GM19240 (cell line): ENCODE measurements around the gene STK36.

Experiments
- DNase-seq: peaks from one replicate; pipeline ENCODE4 v3.0.0; 2011; ENCODE audit warnings: low spot score; ENCODE audit not compliant: insufficient read length

STK36 gene, protein sequence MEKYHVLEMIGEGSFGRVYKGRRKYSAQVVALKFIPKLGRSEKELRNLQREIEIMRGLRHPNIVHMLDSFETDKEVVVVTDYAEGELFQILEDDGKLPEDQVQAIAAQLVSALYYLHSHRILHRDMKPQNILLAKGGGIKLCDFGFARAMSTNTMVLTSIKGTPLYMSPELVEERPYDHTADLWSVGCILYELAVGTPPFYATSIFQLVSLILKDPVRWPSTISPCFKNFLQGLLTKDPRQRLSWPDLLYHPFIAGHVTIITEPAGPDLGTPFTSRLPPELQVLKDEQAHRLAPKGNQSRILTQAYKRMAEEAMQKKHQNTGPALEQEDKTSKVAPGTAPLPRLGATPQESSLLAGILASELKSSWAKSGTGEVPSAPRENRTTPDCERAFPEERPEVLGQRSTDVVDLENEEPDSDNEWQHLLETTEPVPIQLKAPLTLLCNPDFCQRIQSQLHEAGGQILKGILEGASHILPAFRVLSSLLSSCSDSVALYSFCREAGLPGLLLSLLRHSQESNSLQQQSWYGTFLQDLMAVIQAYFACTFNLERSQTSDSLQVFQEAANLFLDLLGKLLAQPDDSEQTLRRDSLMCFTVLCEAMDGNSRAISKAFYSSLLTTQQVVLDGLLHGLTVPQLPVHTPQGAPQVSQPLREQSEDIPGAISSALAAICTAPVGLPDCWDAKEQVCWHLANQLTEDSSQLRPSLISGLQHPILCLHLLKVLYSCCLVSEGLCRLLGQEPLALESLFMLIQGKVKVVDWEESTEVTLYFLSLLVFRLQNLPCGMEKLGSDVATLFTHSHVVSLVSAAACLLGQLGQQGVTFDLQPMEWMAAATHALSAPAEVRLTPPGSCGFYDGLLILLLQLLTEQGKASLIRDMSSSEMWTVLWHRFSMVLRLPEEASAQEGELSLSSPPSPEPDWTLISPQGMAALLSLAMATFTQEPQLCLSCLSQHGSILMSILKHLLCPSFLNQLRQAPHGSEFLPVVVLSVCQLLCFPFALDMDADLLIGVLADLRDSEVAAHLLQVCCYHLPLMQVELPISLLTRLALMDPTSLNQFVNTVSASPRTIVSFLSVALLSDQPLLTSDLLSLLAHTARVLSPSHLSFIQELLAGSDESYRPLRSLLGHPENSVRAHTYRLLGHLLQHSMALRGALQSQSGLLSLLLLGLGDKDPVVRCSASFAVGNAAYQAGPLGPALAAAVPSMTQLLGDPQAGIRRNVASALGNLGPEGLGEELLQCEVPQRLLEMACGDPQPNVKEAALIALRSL (N-terminal part only)

DNA sequence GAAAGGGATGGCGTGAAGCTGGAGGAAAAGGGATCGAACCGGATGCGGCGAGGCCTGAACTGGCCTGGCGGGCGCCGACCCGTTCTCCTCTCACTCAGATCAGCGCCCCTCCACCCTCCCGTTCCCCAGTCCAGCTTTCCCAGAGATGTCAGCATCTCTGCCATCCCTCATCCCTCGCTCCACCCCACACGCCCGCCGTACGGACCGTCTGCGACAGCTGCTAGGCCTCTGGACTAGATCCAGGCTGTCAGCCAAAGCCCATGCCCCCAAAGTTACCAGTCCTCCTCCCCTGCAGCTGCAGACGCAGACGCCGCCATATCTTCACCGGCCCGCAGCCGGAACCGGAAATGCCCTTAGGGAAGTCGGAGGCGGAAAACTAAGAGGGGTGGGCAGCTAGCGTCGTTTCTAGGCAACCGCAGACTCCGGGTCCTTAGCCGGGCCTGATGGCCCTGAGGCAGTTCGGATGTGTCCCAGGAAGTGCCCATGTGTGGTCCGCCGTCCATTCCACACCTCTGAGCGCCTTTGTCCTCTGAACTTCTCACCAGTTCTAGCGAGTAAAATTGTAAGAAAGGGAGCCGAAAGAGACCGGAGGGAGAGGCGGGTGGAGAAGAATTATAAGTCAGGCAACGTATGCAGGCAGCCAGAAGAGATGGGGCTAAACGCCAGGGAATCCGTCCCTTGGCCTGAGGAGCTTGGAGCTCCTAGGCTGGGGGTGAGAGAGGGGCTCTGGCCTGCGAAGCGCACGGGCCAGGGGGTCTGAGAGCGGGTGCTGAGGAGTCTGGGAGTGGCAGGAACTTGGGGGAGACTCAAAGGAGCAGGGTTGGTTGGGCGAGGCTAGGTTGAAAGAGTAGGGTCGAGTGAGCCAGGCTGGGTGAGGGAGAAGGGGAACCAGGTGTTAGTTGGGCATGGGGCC, at the start of gene STK36, which contains the start of gene RNF25:
TSS of gene STK36 (plus strand) at position 433 of the 913 bp plus-strand sequence. CDS start 744 bp downstream, outside the sequence.
TSS of gene RNF25 (minus strand) at position 349 of the 913 bp plus-strand sequence. CDS start at position 317, 32 bp downstream.
- DNase-seq, result peak; percentile 92

DNA sequence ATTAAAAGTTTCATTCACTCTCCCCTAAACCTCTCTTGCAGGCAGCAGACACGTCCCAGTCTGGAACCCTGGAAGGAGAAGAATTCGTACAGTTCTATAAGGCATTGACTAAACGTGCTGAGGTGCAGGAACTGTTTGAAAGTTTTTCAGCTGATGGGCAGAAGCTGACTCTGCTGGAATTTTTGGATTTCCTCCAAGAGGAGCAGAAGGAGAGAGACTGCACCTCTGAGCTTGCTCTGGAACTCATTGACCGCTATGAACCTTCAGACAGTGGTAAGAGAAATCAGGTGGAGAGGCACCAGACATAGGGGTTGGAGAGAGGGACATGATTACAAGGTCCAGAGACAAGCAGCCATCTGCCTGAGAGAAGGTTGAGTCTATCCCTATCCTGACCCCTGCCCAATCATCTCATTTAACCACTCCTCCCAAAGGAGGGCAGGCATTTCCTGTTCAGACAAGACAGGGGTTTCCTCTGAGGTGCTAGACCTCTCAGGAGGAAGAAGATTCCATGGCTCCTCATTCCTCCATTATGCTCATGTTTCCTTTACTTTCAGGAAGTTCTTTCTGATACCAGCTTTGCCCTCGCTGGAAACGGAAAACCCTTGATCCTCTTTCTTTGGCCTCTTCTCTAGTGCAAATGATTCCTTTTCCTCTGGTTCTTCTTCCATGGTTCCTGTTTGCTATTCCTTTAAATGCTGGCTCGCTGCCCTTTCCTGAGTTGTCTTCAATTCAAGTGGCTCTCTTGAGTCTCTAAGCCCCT, 49.1 kb upstream of the STK36 start:
- DNase-seq, result no peak

DNA sequence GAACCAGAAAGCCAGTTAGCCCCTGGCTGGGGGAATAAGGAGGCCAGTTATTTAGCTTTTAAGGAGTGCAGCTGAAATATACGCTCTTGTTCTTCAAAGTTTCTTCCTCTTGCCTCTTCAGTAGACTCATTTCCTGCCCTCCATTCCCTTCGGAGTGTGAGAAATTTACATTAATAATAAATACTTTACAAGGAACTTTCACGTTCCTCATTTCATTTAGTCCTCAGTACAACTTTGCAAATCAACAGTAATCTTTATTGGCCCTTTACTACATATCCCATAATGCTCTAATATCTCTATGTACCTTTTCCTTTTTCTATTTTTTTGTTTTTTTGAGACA, 48.5 kb upstream of the STK36 start:
- DNase-seq, result no peak

DNA sequence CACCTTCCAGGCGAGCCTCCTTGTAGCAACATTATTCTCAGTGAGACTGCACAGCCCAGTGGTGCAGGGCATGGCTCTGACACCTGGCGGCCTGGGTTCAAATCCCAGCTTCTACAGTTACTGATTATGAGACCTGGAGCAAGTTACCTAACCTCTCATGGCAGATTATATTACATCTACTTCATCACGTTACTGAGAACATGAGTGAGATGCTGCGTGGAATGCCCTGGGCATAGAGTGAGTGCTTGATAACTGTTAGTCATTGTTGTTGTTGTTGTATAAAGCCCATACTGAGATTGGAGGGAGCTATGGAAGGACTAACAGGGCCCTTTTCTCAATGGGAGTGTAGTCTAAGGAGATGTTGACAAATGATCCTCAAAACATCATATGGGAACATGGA, 45.5 kb upstream of the STK36 start:
- no peak for DNase-seq

DNA sequence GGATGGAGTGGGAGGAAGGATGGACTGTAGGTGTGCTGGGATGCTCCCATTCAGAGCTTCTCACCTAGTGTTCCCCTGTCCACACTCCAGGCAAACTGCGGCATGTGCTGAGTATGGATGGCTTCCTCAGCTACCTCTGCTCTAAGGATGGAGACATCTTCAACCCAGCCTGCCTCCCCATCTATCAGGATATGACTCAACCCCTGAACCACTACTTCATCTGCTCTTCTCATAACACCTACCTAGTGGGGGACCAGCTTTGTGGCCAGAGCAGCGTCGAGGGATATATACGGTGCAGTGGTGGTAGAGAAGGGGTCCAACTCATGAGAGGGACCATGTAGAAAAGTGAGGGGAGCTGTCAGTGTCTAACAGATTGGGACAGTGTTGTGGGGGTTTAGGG, 43.9 kb upstream of the STK36 start:
- DNase-seq, result no peak

DNA sequence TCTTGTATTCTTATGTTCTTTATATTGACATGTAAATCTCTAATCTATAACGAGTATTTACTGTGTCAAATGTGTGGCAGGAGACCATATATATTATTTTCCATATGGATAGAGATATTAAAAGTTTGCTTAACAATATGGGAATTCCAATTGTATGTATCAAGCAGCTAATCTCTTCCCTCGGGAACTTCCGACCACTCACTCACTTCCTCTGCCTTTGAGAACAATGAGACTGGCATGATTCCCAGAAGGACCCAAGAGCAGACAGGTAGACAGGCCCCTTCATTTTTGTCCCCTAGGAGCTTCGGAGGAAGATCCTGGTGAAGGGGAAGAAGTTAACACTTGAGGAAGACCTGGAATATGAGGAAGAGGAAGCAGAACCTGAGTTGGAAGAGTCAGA, 40.0 kb upstream of the STK36 start:
- no peak for DNase-seq

DNA sequence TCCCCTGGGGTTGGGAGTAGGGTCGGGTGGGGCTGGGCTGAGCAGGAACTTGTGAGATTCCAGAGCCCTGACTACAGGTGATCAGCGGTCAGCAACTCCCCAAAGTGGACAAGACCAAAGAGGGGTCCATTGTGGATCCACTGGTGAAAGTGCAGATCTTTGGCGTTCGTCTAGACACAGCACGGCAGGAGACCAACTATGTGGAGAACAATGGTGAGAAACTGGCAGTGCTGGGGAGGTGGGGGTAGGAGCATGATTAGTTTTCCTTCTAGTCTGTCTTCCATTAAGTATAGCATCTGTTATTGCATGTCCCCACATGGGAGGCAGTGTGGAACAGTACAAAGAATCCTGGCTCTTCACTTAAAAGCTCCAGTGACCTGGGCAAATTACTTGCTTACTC, 36.2 kb upstream of the STK36 start:
- DNase-seq, result no peak

DNA sequence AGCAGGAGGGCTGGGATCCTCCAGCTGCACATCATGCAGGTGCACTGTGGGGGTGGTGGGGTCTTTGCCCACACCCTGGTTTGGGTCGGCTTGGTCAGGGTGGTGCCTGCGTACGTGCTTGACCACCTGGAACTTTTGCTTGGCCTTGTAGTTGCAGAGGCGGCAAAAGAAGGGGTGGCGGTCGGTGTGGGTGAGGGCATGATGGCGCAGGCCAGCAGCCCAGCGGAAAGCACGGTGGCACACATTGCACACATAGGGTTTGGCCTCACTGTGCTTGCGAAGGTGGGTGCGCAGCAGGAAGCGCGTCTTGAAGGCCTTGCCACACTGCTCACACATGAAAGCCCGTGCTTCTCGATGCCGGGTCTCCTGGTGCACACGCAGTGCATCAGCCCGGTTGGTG, 33.5 kb upstream of the STK36 start:
- no peak for DNase-seq

DNA sequence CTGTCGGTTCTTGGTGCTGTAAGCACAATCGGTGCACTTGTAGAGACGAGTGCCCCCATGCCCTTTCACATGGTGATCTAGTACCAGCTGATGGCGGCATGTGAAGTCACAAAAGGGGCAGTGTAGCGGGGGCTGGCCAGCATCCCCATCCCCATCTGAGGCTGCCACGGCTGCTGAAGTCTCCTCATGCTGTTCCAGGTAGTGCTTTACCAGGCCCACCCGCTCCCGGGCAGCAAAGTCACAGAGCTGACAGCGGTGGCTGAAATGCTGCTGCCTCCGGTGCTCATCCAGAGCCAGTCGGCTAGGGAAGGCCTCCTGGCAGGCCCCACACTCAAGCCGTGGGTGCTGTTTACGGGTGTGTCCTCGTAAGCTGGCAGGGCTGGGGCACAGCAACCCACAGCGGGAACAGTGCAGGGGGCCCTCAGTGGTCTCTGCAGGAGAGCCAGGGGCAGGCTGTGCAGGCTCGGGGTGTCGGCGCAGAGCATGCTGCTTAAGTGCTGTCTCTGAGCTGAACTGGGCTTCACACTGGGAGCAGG, 29.7 kb upstream of the STK36 start:
- DNase-seq, result no peak

DNA sequence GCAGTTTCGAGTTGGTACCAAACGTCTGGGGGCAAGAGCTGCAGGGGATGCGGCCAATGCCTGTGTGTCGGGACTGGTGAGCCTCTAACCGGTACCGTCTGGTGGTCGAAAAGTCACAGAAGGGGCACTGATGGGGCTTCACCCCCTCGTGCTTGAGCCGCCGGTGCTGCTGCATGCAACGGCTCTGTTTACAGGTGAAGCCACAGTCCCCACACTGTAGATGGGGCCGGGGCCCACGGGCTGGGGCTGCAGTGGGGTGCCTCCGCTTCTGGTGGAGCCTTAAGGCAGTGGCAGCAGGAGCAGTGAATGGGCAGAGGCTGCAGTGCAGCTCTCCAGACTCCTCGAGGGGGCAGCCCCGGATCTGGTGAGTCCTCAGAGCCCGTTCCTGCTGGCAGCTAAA, 29.1 kb upstream of the STK36 start:
- DNase-seq, result no peak

DNA sequence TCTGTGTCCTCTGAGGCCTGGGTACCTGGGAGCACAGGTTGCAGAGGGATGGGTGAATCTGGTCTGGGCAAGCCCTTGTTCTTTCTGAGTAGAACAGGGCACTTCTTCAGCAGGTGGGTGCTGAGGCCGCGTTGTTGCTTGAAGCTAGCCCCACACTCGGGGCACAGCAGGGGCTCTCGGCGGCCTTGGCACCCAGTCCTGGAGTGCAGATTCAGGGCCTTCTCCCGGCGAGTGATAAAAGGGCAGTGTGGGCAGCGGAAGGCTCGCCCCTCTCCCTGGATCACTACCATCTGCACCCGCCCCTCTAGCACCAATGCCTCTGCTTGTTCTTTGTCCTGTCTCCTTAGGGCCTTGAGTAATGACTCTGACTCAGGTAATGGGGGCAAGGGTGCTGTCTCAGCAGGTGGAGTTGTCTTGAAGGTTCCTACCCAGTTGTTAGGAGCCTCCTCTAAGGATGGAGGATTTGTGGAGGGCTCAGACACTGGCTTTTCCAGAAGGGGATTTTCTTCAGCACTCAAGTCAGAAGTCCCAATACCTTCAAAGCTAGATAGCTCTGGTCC, 28.1 kb upstream of the STK36 start:
- DNase-seq, result no peak

DNA sequence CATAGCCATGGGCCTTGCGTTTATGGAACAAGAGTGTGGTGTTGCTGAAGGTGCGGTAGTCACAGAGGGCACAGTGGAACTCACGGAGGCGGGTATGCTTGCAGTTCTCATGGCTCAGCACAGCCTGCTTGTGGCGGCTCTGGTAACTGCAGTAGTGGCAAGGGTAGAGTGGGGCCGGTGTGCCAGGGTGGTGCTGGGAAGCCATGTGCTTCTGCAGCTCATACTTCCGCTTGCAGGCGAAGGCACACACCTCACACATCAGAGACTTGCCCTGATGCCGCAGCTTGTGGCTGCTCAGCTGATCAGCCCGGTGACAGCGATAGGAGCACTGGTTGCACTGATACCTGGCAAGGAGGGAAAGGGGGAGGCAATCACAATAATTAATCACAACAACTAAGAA, 27.2 kb upstream of the STK36 start:
- DNase-seq, result no peak

DNA sequence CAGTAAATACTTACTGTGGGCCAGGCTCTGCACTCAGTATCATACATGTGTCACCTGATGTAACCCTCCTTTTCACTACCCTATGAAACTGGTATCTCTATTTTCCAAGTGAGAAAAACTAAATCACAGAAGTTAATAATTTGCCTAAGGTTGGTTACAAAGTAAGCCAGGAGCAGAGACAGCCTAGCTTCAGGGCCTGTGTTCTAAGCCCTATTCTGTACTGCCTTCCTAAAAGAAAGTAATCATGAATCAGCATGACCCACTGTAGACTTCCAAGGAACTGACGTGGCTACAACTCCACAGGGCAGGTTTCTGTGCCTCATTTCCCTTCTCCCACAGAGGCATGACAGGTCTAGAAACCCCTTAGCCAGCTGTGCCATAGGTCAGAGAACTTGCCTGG, 26.8 kb upstream of the STK36 start:
- DNase-seq, result no peak

DNA sequence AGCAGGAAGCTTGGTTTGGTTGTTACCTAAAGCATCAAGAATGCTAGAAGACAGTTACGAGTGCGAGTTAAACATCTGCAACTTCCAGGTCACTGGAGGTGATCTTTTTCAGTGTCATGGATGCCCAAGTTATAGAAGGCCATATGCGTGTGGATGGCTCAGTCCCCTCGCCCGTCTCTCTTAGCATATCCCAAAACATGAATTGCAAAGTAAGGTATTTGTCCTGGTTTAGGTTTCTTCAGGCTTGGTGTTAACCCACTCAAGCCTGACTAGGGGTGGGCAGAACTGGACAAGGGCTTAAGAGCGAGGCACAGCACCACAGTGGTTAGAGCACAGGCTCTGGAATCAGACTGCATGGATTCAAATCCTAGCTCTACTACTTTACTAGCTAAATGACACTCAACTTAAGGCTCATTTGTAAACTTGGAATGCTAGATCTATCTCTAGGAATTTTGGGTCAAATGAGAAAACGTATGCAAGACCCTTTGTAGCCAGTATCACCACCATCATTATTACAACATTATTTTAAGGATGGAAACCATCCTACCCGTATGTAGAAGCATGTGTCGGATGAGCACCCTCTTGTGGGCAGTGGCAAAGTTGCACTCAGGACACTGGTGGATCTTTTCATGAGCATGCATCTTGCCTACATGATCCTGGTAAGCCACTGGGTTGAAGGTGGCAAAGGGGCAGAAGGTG, 23.6 kb upstream of the STK36 start:
- peak; percentile 23 for DNase-seq

DNA sequence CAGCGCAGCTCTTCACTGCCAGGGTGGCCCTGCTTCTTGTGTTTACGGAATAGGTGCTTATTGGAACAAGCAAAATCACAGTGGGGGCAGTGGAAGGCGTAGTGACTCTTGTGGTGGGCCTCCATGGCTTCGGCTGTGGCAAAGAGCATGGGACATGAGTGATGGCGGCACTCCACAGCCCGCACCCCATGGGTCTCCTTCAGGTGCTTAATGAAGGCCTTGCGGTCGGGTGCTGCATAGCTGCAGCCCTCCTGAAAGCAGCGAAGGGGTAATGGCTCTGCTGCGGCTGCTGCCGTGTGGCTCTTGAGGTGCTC, 23.1 kb upstream of the STK36 start:
- DNase-seq, result no peak

DNA sequence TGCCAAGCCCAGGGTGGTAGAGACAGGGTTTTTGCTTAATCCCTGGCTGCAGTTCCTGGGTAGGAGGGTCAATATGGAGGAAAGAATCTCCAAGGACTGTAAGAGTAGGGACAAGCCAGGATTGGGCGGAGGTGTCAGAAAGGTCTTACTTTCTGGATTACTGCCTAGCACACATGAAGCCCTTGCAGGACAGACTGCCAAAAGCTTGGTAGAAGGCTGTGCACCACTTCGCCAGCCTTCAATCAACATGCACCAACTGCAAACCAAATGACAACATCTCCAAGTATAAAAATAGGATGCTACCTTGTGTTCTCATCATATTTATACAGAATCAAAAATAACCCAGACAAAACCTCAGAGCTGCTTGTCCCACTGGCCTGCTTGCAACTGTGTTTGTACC, 16.1 kb upstream of the STK36 start:
- DNase-seq, result no peak

DNA sequence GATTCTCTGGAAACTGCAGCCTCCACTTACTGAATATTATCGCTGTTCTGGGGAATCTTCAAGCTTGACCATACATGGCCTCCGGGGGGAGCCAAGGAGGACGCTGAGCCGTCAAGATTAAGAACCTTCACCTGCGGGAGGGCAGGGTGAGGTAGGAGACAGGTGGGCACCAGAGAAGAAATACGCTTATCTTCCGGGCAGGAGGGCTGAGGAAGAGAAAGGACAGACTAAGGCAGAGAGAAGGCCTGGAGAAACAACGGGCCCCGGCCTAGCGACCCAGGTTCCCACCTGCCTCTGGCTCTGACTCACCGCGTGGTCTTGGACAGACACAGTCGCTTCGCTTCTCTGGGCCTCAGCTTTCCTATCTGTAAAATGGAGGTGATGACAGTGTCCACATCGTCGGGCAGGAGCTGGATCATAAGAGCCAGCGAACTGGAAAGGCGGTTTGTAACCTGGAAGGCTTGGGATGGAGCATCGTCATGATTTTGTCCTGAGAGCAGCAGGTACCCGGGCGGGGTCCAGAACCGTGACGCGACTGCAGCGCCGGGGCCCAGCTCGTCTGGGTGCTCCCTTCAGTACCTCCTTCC, 13.1 kb upstream of the STK36 start:
- DNase-seq, result peak; percentile 23

DNA sequence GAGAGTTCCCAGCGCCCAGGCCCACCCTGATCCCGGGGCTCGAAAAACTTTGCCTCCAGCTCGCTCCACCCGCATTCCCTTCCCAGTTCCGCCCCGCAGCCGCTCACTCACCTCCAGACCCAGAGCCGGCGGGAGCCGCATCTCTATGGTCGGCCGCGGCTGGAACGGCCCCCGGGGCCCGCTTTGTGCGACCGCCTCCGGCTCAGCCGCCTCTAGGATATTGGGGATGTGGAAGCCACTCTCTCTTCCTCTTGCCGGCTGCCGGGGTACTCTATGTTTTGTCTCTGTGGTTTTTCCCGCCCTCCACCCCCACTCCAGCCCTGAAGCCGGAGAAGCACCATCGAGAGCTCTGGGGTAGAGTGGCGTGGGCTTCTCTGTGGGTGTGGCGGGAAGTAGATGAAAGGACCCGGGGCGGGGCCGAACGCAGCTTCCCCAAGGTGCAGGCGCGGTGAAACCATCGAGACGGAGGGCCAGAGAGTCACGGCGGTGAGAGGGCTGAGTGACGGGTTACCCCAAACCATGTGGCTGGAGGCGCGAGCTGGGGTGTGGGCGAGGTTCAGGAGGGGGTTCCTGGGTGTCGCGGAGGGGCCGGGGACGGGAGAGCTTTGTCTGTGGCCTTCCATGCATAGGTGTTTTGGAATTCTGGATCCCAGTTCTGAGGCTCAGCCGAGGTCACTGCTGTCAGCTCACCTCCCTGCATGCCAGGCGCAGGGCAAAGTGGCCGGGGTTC, 12.5 kb upstream of the STK36 start, which contains the start of the genes BCS1L and ZNF142:
TSS of gene BCS1L (plus strand) at position 426 of the 730 bp plus-strand sequence. CDS start 1,305 bp downstream, outside the sequence.
TSS of gene ZNF142 (minus strand) at position 366 of the 730 bp plus-strand sequence. CDS start 3,194 bp downstream, outside the sequence.
- peak; percentile 93 for DNase-seq
